Thoracic aorta (tissue), 2 donors: ENCODE measurements around the gene HHLA2. TPM values are rescaled to one million over a fixed set of nuclear protein-coding genes. Genes with fewer than 3 reads are reported as not detected.

Experiments
- ATAC-seq: fragments of 150-250 bp; one replicate; pipeline ENCODE4 v1.8.0; 2017; ENCODE audit warnings: low read depth; ENCODE audit not compliant: insufficient number of reproducible peaks, low FRiP score
- DNase-seq: peaks from one replicate; pipeline ENCODE4 v3.0.0-alpha.2; 2020; ENCODE audit warnings: low spot score
- H3K27ac ChIP-seq, 2 donors: fragments of 200-600 bp; sonication (generic); 1 replicate in 1 of 2; 2 replicates in 1 of 2; pipeline ENCODE4 v1.5.1; 2016; ENCODE audit warnings: mild to moderate bottlenecking in 2 of 2, moderate library complexity in 2 of 2
- H3K27me3 ChIP-seq: fragments of 200-600 bp; sonication (generic); replicated peaks from 2 replicates; pipeline ENCODE4 v1.6.0; 2016; ENCODE audit warnings: mild to moderate bottlenecking; ENCODE audit not compliant: insufficient read depth
- H3K36me3 ChIP-seq: fragments of 200-600 bp; sonication (generic); one replicate; pipeline ENCODE4 v1.5.1; 2016
- H3K4me1 ChIP-seq, 2 donors: fragments of 200-600 bp; sonication (generic); 1 replicate in 1 of 2; 2 replicates in 1 of 2; pipeline versions ENCODE4 v1.5.1 to v1.6.0; 2016; ENCODE audit warnings: low read depth in 2 of 2, mild to moderate bottlenecking in 1 of 2; ENCODE audit not compliant: control insufficient read depth in 1 of 2
- H3K4me3 ChIP-seq: fragments of 200-600 bp; sonication (generic); 2 replicates; pipeline ENCODE4 v1.5.1; 2016; ENCODE audit warnings: mild to moderate bottlenecking
- H3K9me3 ChIP-seq: fragments of 200-600 bp; sonication (generic); 2 replicates; pipeline ENCODE4 v1.5.1; 2016
- CTCF ChIP-seq: fragments of 200-600 bp; sonication (generic); IDR thresholded peaks from one replicate; pipeline ENCODE4 v1.5.1; 2019; ENCODE audit warnings: antibody characterized with exemption
- total RNA-seq, 2 donors: library from RNA; depleted of rRNA; stranded (reverse); fragments of >200 nt; gene quantifications; one replicate each; pipeline versions ENCODE4 v1.1.0 to v1.2.3, GENCODE V29; 2016

HHLA2 gene
- total RNA-seq, 2 donors from 2014 or later, result not detected

- no peaks in the 10 kb centered on the region for H3K4me1 ChIP-seq
- no peak for ATAC-seq
- no peak overlapping the region for H3K4me3 ChIP-seq
- H3K27ac ChIP-seq, result no peak overlapping the region
- H3K9me3 ChIP-seq, result no peaks in the 10 kb centered on the region
- no peak for DNase-seq
- no peaks in the 10 kb centered on the region for H3K27me3 ChIP-seq
- TF ChIP-seq CTCF, result no peak
- no peaks in the 10 kb centered on the region for H3K36me3 ChIP-seq
Measured at GRCh38 chr3:108412121-108412750, 115.9 kb downstream of the HHLA2 start.

- ATAC-seq (no peak), DNase-seq (no peak)
- Histone ChIP-seq H3K36me3 (no peaks in the 10 kb centered on the region), H3K9me3 (no peaks in the 10 kb centered on the region), H3K4me3 (no peak overlapping the region), H3K27ac (no peak overlapping the region), H3K27me3 (no peaks in the 10 kb centered on the region), H3K4me1 (no peaks in the 10 kb centered on the region)
- TF ChIP-seq CTCF, result no peak
Measured at GRCh38 chr3:108414007-108414406, 117.7 kb downstream of the HHLA2 start.

- no peak for TF ChIP-seq CTCF
- Histone ChIP-seq H3K36me3 (no peaks in the 10 kb centered on the region), H3K4me1 (no peaks in the 10 kb centered on the region), H3K27me3 (no peaks in the 10 kb centered on the region), H3K9me3 (no peaks in the 10 kb centered on the region), H3K4me3 (no peak overlapping the region), H3K27ac (no peak overlapping the region)
- no peak for ATAC-seq
- no peak for DNase-seq
Measured at GRCh38 chr3:108415661-108416060, 119.3 kb downstream of the HHLA2 start.

GRCh38 chr3:108416111-108416869 lies 119.9 kb downstream of the HHLA2 start:
- no peak overlapping the region for H3K4me3 ChIP-seq
- no peaks in the 10 kb centered on the region for H3K36me3 ChIP-seq
- no peak overlapping the region for H3K27ac ChIP-seq
- ATAC-seq, result no peak
- no peak for DNase-seq
- no peaks in the 10 kb centered on the region for H3K4me1 ChIP-seq
- no peaks in the 10 kb centered on the region for H3K27me3 ChIP-seq
- no peaks in the 10 kb centered on the region for H3K9me3 ChIP-seq
- TF ChIP-seq CTCF, result no peak

- no peak for TF ChIP-seq CTCF
- DNase-seq (no peak), ATAC-seq (no peak)
- Histone ChIP-seq H3K4me3 (no peak overlapping the region), H3K27ac (no peak overlapping the region), H3K36me3 (no peaks in the 10 kb centered on the region), H3K4me1 (no peaks in the 10 kb centered on the region), H3K9me3 (no peaks in the 10 kb centered on the region), H3K27me3 (no peaks in the 10 kb centered on the region)
Measured at GRCh38 chr3:108420926-108421325, 124.6 kb downstream of the HHLA2 start.

Other genes with a start within 250 kb of the HHLA2 start
- gene CD47, start 205.5 kb upstream of the HHLA2 start, total RNA-seq, result 10 to 100 TPM; 70.1 to 80.4 TPM
- gene IFT57, start 74.1 kb upstream of the HHLA2 start, total RNA-seq, result 10 to 100 TPM; 35.7 to 41.1 TPM
- gene MYH15, start 214.0 kb downstream of the HHLA2 start, total RNA-seq, result under 1 TPM in 1 of 2 donors, not detected in 1; 0.14 TPM